Stimulated activated CD4-positive, alpha-beta T cell treated with anti-CD3 and anti-CD28 coated beads, Interleukin-4, amount 100 ng/mL, for 24 hours (primary cell): ENCODE measurements around the gene CWC27.
"Not testable (repeated sequence)": the region's sequence is repeated elsewhere in the genome, so short reads cannot be mapped to it uniquely, and the experiment has no call there.

Source experiments
- DNase-seq: peaks from one replicate; pipeline ENCODE4 v3.0.0-alpha.2; 2020

Gene CWC27

DNA sequence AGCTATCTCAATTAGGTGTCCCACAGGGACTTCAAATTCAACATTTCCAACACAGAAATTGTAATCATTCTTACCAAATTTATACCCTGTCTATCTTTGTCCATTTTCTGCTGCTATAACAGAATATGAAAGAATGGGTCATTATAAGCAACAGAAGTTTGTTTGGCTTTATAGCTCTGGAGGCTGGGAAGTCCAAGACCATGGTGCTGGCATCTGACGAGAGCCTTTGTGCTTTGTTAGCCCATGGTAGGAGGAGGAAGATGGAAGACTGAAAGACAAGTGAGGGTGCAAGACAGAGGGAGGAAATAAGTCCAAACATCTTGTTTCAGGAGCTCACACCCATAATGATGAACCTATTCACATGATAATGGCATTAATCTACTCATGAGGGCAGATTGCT is 72.2 kb downstream of the CWC27 start:
- no peak for DNase-seq

GRCh38 chr5:64853777-64854176 is 85.0 kb downstream of the CWC27 start:
- DNase-seq, result no peak

GRCh38 chr5:64854855-64855254 is 86.1 kb downstream of the CWC27 start:
- no peak for DNase-seq

DNA sequence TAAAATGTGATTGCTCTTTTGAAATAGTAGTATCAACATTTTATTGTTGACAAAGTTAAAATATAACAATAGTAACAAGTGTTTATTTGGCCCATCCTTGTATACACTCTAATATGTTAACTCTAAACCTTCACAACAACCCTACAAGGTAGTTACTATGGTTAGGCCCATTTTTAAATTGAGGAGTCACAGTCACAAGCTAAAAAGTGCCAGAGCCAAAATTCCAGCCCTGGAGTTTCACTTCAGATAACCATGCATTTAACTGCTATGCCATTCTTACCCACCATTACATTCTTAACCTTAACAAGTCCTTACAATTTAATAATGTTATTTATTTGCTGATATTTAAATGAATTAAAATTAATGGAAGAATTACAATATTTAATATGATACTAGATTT is 91.2 kb downstream of the CWC27 start:
- no peak for DNase-seq

DNA sequence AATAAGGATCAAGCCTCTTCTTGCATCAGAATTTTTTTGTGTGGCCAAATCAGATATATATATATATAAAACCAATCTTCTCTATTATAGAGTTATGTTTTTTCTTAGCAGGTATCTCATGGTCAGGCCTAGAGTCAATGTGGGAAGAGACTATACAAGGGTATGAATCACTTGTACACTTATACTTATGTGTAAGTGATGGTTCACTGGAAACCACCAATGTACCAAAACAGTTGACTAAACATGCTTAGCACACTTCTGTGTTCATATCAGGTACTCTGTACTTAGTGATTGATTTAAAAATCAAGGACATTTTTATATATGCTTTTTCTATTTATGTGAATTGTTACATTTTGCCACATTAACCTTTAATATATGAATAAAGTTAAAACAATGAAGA is 92.6 kb downstream of the CWC27 start:
- DNase-seq, result no peak

DNA sequence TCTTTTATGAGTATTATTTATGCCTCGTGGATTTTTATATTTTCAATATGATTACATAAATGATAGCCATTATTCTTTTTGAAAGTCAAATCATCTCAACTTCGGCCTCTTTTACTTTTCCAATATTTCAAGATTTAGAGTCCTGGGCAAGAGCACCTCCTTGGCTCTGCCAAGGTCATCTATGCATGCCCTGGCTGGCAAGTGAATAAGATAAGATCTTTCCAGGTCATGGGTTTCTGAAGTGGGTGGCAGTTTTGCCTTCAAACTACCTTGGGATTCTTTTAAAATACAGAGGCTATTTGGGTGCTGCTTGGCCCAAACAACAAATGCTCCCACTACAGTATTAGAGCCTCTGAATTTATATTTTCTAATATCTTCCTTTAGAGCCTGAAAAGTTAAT is 95.4 kb downstream of the CWC27 start:
- DNase-seq, result no peak

- DNase-seq, result no peak
Measured at GRCh38 chr5:64865662-64866061, 96.9 kb downstream of the CWC27 start.

GRCh38 chr5:64869419-64869818 is 100.7 kb downstream of the CWC27 start:
- DNase-seq, result no peak

DNA sequence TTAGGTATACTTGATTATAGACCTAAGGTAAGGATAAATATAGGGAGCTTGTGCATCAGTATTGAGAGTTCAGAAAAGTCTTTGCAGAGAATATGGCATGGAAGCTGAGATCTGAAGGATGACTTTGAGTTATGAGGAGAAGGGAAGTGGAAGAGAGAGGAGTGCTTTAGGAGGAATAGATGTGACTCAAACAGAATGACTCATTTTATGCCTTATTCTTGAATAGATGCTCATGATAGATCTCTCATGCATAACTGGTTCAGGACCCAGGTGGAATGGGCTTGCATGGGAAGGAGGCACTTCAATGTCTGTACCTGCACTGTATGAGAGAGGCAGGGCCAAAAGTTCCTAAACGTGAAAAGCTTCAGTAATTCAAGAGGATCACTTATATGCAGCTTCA is 103.3 kb downstream of the CWC27 start:
- DNase-seq, result no peak

DNA sequence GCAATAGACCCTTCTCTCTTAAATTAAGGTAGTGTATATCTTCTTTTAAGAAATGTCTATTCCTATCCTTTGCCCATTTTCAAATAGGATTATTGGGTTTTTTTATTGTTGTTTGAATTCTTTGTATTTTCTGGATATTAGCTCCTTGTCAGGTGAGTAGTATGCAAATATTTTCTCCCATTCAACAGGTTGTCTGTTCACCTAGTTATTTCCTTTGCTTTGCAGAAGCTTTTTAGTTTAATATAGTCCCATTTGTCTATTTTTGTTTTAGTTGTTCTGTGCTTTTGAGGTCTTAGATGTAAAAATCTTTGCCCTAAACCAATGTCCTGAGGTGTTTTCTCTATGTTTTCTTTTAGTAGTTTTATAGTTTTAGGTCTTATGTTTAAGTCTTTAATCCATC is 104.7 kb downstream of the CWC27 start:
- no peak for DNase-seq

DNA sequence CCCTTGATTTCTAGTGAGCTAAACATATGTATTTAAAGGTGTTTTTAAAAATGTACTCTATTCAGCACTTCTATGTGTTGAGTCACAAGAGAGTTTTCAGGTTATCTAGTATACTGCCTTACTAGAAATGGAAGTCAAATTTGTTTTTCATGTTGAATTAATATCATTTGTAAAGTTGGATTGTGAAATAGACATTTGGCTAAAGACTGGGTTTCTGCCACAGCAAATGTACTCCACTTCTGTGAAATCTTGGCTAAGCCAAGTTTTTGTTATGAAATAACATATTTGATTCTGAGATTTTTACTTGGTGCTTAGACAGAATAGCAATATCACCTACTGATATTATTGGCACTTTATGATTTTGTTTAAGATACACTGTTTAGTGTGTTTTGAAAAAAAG is 106.0 kb downstream of the CWC27 start:
- DNase-seq, result no peak

- no peak for DNase-seq
Measured at GRCh38 chr5:64876203-64876602, 107.5 kb downstream of the CWC27 start.

DNA sequence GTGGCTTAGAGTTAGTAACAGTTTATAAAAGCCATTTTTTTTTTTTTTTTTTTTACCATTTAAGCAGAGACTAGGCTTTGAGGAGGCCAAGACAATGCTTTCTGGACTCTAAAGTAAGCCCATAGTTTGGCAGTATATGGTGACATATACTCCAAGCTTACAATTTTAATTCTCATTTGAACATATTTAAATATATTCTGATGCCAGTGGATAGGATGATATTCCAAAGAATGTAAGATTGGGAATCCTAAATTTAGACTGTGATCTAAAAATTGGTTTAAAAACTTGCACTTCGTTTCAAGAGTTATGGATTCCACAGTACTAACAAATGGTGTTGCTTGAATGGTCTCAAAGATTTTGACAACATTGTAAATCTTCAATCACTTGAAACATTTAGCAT is 112.1 kb downstream of the CWC27 start:
- no peak for DNase-seq

DNA sequence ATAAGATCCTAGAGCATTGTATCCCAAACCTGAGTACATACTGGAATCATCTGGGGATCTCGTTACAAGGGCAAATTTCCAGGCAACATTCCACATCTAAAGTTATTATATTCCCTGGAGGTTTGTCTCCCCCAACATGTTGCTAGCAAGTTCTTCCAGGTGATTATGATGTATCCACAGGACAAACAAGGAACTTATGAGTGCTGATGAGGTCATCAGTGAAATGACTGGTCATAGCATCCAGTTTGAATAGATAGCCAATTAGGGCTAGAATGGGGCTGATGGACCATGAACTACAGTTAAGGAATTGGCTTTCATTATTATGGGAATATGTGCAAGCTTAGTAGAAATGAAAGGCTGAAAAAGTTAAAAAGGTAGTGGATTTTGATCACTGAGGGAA is 115.2 kb downstream of the CWC27 start:
- DNase-seq, result no peak

DNA sequence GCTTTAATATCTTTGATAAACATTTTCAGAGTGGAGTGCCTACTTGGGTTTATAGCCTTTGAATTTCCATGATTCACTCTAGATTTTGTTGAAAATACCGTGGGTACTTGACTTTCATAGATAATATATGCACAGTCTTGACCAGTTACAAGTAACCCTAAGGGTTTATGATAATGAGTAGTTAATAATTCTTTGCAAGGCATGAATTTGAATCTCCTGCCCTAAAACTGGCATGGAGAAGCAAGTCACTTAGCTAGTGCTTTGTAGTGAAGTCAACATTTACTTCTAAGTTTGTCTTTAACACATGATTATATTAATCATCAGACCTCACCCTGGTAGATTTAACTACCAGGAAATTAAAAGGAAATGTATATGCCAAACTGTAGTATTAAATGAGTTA is 115.8 kb downstream of the CWC27 start:
- no peak for DNase-seq

- no peak for DNase-seq
Measured at GRCh38 chr5:64887910-64888309, 119.2 kb downstream of the CWC27 start.

- no peak for DNase-seq
Measured at GRCh38 chr5:64895748-64896147, 127.0 kb downstream of the CWC27 start.

GRCh38 chr5:64899838-64900237 is 131.1 kb downstream of the CWC27 start:
- DNase-seq, result no peak

- DNase-seq, result no peak
Measured at GRCh38 chr5:64900618-64901017, 131.9 kb downstream of the CWC27 start.

DNA sequence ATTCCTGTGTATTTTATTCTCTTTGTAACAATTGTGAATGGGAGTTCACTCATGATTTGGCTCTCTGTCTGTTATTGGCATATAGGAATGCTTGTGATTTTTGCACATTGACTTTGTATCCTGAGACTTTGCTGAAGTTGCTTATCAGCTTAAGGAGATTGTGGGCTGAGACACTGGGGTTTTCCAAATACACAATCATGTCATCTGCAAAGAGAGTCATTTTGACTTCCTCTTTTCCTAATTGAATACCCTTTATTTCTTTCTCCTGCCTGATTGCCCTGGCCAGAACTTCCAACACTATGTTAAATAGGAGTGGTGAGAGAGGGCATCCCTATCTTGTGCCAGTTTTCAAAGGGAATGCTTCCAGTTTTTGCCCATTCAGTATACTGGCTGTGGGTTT is 138.7 kb downstream of the CWC27 start:
- DNase-seq, result not testable (repeated sequence)

- no peak for DNase-seq
Measured at GRCh38 chr5:64914396-64914795, 145.7 kb downstream of the CWC27 start.

DNA sequence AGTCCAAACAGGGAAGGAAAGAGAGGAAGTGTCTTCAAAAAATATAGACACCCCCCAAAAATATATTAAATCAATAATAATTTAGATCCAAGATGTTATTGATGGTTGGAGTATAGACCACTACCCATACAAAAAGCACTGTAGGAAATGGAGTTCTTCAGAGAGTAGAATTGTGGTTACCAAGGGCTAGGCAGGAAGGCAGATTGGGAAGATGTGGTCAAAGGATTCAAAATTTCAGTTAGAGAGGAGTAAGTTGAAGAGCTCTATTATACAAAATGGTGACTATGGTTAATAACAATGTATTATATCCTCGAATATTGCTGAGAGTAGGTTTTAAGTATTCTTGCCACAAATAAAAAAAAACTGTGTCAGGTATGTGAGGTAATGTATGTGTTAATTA is 149.4 kb downstream of the CWC27 start:
- no peak for DNase-seq

GRCh38 chr5:64921386-64921785 is 152.7 kb downstream of the CWC27 start:
- DNase-seq, result no peak

GRCh38 chr5:64923151-64923685 is 154.5 kb downstream of the CWC27 start:
- DNase-seq, result no peak

DNA sequence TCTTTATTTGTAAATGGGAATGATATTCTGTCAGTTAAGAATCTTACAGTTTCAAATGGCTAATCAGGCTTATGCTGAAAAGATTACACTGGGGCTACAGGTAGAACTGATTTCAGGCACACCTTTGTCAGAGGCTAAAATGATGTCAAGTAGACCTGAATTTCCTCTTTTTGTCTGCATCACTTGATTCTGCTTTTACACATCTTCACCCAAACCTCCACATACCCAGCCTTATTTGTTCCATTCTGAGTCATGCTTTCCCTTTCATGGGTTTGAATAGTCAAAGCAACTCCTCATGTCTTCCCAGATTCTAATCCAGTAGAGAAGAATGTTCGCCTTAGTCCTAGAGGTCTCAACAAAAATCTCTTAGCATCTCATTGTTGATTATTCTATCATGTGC is 156.4 kb downstream of the CWC27 start:
- DNase-seq, result no peak

DNA sequence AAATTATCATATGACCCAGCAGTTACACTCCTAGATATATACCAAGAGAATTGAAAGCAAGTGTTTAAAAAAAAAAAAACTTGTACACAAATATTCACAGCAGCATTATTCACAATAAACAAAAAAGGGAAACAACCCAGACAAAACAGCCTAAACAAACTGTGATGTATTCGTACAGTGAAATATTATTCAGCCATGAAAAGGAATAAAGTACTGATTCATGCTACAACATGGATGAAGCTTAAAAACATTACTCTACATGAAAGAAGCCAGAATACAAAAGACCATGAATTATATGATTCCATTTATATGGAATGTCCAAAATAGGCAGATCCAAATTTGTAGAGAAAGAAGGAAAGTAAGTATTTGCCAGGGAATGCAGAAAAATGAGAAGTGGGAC is 161.1 kb downstream of the CWC27 start:
- no peak for DNase-seq
